ENCODE data around the gene XYLT1.

The XYLT1 gene

GRCh38 chr16:17381784-17382183, 89.0 kb downstream of the XYLT1 start:
- no peaks in the 10 kb centered on the region for H3K9me3 Mint-ChIP-seq
- H3K27ac Mint-ChIP-seq = no peak overlapping the region
- H3K4me3 Mint-ChIP-seq = no peak overlapping the region
- no peaks in the 10 kb centered on the region for H3K27me3 Mint-ChIP-seq
- DNase-seq (ENCODE audit: low spot score in 2 of 2) (no peak), ATAC-seq (ENCODE audit: low read depth) (no peak)
- peaks cover 6% of the 10 kb centered on the region for H3K36me3 Mint-ChIP-seq
- H3K4me1 Mint-ChIP-seq = peaks cover 44% of the 10 kb centered on the region

GRCh38 chr16:17380613-17381012, 90.1 kb downstream of the XYLT1 start:
- ATAC-seq (ENCODE audit: low read depth) (no peak), DNase-seq (ENCODE audit: low spot score in 2 of 2) (no peak)
- Mint-ChIP-seq H3K27me3 (no peaks in the 10 kb centered on the region), H3K27ac (peak overlapping the region; percentile 21), H3K9me3 (no peaks in the 10 kb centered on the region), H3K4me1 (peaks cover 46% of the 10 kb centered on the region), H3K4me3 (no peak overlapping the region), H3K36me3 (peaks cover 6% of the 10 kb centered on the region)

- peak overlapping the region; percentile 29 for H3K4me3 Mint-ChIP-seq
- H3K27ac Mint-ChIP-seq = peak overlapping the region; percentile 97
- H3K27me3 Mint-ChIP-seq = no peaks in the 10 kb centered on the region
- DNase-seq (ENCODE audit: low spot score in 2 of 2) (no peak), ATAC-seq (ENCODE audit: low read depth) (no peak)
- peaks cover 47% of the 10 kb centered on the region for H3K4me1 Mint-ChIP-seq
- peaks cover 2% of the 10 kb centered on the region for H3K36me3 Mint-ChIP-seq
- no peaks in the 10 kb centered on the region for H3K9me3 Mint-ChIP-seq
Observed at GRCh38 chr16:17379121-17379571, 91.6 kb downstream of the XYLT1 start.

DNA sequence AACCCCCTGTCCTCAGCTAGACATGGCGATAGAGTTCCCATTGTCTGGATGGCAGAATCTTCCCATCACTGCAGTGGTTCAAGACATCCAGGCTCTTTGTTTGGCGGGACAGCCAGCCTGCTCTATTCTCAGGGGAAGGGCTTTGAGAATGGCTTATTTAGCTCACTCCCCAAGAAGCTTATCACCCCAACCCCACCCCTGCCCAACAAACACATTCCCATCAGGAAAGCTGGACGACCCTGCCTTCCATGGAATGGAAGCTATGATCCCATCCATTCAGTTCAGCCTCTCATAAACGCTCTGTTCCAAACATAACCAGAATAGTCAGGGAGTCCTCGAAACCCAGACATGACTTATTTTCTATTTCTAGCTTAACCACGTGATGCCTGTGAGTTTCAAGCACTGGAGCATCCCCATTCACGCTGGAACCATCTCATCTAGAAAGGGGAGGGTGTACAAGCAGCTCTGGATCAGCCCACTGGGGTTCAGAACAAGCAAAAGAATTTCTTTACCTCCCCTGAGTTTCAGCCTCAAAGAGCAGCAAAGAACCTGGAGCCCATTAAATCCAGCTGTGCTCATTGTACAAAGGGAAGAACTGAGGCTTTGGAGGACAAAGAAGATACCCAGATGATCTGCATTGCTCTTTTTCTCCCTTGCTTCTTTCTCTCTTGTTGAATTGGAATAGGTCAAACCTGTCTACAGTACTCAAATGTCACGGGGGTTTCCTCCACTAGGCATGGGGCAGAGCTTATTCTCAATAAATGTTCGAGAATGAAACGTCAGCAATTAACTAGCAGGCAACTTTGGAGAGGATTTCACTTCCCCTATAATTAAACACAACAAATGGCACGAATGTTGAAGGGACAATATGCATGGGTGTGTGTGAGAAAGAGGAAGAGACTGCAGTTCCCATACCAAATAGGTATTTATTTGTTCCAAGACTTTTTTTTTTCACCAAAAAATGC, 93.1 kb downstream of the XYLT1 start:
- peak; percentile 95 for ATAC-seq (ENCODE audit: low read depth)
- peak overlapping the region; percentile 97 for H3K27ac Mint-ChIP-seq
- H3K27me3 Mint-ChIP-seq = no peaks in the 10 kb centered on the region
- peak in 1 of 2 donors; percentile 76 for DNase-seq (ENCODE audit: low spot score in 2 of 2)
- H3K4me3 Mint-ChIP-seq = peak overlapping the region; percentile 31
- no peaks in the 10 kb centered on the region for H3K36me3 Mint-ChIP-seq
- H3K9me3 Mint-ChIP-seq = no peaks in the 10 kb centered on the region
- peaks cover 45% of the 10 kb centered on the region for H3K4me1 Mint-ChIP-seq

DNA sequence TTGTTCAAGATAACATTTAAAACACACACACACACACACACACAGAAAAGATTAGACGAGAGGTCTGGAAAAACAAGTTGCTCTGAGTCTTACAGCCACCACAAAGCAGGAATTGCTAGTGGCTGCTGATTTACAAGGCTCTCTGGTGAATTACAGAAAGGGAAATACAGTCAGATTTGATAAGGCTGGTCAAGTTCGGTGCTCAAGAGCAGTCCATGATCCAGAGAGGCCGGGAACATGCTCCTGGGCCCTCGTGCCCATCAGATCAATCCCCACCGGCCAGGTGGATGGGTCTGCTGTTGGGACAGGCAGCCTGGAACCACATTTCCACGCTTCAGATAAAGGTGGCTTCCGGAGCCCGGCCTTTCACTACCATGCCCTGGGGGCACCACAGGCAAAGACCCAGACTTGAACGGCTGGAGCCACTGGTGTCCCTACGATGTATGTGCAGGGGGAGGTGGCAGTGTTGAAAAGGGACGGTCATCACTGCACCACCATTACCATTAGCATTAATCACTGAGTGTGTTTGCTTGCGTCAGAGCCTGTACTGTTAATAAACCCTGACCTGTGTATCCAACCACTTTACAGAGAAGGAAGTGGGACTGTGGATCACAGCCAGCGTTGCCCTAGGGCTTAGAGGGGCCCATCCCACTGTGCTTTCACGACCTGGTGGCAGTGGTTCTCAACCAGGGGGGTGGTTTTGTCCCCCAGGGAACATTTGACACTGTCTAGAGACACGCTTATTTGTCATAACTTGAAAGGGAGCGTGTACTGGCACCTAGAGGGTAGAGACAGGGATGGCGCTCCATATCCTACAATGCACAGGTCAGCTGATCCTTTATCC, 95.1 kb downstream of the XYLT1 start:
- Mint-ChIP-seq H3K36me3 (no peaks in the 10 kb centered on the region), H3K4me1 (peaks cover 56% of the 10 kb centered on the region), H3K27me3 (no peaks in the 10 kb centered on the region), H3K9me3 (no peaks in the 10 kb centered on the region), H3K4me3 (peak overlapping the region; percentile 17), H3K27ac (peak overlapping the region; percentile 42)
- ATAC-seq (ENCODE audit: low read depth) (peak; percentile 9), DNase-seq (ENCODE audit: low spot score in 2 of 2) (no peak)

DNA sequence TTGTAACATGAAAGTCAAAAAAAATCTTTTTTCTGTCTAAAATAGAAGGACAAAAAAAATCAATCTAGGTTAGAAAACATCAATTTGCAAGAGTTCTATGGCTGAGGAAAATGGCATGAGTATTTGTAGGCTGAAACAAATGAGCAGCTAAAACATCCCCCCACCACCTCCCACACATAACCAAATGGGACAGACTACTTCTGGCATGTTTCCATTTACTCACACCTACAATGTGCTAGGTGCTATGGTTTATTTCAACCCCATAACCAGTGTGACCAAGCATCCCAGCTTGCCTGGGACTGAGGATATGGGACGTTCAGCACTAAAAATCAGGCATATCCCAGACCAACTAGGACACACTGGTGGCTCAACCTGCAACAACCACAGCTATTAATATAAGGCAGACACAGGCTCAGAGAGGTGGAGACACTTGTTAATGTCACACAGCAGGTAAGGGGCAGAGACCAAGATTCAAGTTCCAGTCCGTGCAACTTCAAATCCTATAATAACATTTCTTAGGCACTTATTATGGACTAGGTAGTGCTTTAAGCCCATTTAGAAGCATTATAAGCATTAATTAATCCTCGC, 96.0 kb downstream of the XYLT1 start:
- ATAC-seq (ENCODE audit: low read depth) (no peak), DNase-seq (ENCODE audit: low spot score in 2 of 2) (no peak)
- Mint-ChIP-seq H3K4me3 (no peak overlapping the region), H3K27ac (peak overlapping the region; percentile 42), H3K9me3 (no peaks in the 10 kb centered on the region), H3K4me1 (peaks cover 59% of the 10 kb centered on the region), H3K27me3 (no peaks in the 10 kb centered on the region), H3K36me3 (no peaks in the 10 kb centered on the region)

- no peak for ATAC-seq (ENCODE audit: low read depth)
- DNase-seq (ENCODE audit: low spot score in 2 of 2) = no peak
- H3K4me1 Mint-ChIP-seq = peaks cover 58% of the 10 kb centered on the region
- H3K27me3 Mint-ChIP-seq = no peaks in the 10 kb centered on the region
- no peak overlapping the region for H3K4me3 Mint-ChIP-seq
- H3K36me3 Mint-ChIP-seq = no peaks in the 10 kb centered on the region
- H3K27ac Mint-ChIP-seq = peak overlapping the region; percentile 3
- no peaks in the 10 kb centered on the region for H3K9me3 Mint-ChIP-seq
Observed at GRCh38 chr16:17373533-17373932, 97.2 kb downstream of the XYLT1 start.

GRCh38 chr16:17372386-17372785, 98.4 kb downstream of the XYLT1 start:
- Mint-ChIP-seq H3K4me3 (no peak overlapping the region), H3K4me1 (peaks cover 50% of the 10 kb centered on the region), H3K27me3 (no peaks in the 10 kb centered on the region), H3K9me3 (peaks cover under 1% of the 10 kb centered on the region), H3K27ac (no peak overlapping the region), H3K36me3 (no peaks in the 10 kb centered on the region)
- ATAC-seq (ENCODE audit: low read depth) = no peak
- no peak for DNase-seq (ENCODE audit: low spot score in 2 of 2)

DNA sequence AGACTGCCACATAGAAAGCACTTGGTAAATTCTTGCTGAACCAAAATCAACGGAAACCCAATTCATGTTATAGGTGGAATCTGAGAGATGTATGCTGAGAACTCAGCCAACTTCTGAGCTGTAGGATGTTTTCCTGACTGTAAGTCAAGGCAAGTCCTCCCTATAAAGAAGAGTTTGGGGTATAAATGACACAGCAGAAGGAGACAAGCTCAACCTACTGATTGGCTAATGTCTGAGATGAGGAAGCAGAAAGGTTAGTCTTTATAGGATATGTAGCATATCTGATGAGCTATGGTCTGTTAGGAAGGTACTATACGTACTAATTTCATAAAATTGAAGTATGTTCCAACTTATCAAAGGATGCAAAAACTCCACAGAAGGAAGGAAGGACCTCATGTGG, 99.5 kb downstream of the XYLT1 start:
- ATAC-seq (ENCODE audit: low read depth) (no peak), DNase-seq (ENCODE audit: low spot score in 2 of 2) (no peak)
- Mint-ChIP-seq H3K4me1 (peaks cover 55% of the 10 kb centered on the region), H3K9me3 (peaks cover 2% of the 10 kb centered on the region), H3K36me3 (peaks cover 2% of the 10 kb centered on the region), H3K4me3 (no peak overlapping the region), H3K27me3 (no peaks in the 10 kb centered on the region), H3K27ac (peak overlapping the region; percentile 80)

DNA sequence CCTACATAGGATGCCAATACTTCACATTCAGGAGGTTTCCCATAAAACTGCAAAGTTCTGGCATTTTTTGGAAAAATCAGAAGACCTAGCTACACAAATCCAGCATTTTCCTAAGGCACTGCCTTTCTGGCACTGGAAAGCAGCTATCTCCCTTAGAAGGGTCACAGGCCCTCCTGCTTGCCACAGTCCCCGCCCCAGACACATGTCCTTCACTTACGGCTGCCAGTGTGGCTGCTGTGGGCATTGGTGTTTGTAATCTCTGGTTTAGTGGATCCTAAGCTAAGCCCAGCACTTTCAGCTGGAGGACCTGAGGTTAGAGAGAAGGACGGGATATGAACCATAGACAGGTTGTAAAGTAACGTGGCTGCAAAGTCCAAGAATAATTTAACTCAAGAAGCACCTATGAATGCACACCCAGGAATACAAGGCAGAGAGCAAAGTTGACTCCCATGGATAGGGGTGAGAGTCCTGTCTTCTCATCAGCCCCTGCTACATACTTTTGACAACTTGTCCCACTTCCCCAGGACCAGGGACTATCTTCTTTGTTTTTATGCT, 100.0 kb downstream of the XYLT1 start:
- H3K36me3 Mint-ChIP-seq = peaks cover 2% of the 10 kb centered on the region

DNA sequence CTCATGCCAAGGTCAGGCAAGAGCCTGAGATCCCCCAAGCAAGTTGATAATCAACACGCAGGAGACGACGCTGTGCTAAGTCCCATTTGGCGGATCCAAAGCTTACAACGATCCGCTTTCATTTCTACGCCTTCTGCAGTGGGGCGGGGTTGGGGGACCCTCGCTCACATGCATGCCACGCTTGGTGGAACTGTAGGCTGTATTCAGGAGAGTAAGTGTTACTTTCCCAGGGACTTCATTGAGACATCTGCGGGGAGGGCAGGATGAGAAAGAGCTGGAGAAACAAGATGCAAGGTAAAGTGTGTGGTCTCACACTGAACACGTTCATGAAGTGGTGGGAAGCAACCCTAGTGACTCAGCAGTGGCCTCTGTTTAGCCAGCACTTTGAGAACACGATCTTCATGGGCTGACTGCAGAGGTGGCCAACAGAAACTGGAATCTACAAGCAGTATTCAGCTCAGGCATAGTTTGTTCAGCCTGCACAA, 100.5 kb downstream of the XYLT1 start:
- no peak for ATAC-seq (ENCODE audit: low read depth)
- peak overlapping the region; percentile 86 for H3K4me3 Mint-ChIP-seq

More for the DNA sequence above, 100.0 kb downstream of the XYLT1 start:
- no peak for DNase-seq (ENCODE audit: low spot score in 2 of 2)
- Mint-ChIP-seq H3K4me1 (peaks cover 56% of the 10 kb centered on the region), H3K9me3 (peaks cover 2% of the 10 kb centered on the region), H3K27ac (peak overlapping the region; percentile 93), H3K4me3 (no peak overlapping the region), H3K27me3 (no peaks in the 10 kb centered on the region)
- no peak for ATAC-seq (ENCODE audit: low read depth)

DNA sequence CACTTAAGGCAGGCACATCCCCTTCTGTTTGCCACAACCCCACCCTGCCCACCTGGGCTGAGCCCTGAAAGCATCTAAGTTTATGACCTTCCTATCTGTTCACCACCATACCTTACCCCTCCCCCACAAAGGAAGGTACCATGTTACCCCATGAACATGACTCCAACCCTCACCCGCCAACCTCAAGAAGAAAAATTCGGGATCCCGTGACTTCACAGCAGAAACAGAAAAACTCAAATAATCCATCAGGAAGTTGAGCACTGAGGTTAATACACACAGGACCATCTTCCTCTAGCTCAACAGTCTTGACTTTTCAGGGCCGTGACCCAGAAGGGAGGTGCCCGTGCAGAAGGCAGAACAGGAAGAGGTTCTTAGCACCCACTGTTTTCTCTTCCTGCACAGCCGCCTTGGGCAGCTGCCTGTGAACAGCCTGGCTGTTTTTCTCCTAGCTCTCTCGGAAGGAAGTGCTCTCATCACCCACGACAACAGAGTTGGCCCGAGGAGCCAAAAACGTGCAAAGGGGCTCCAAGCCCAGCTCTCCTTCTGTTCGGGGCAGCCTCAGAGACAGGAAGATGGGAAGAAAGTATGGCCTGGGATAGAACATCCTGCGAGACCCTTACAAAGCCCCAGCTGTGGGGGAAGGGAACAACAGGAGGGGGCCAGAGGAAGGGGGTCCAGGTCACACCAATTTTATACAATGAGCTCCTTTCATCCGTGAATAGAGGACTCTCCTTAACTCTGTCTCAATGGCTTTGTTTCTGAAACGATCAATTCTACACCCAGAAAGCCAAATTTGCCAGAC, 101.1 kb downstream of the XYLT1 start:
- H3K36me3 Mint-ChIP-seq = peaks cover 2% of the 10 kb centered on the region
- peaks cover 54% of the 10 kb centered on the region for H3K4me1 Mint-ChIP-seq
- peaks cover 2% of the 10 kb centered on the region for H3K9me3 Mint-ChIP-seq
- peak; percentile 85 for ATAC-seq (ENCODE audit: low read depth)
- H3K4me3 Mint-ChIP-seq = peak overlapping the region; percentile 86
- H3K27ac Mint-ChIP-seq = peak overlapping the region; percentile 93
- peak; percentile 44 to 48 for DNase-seq (ENCODE audit: low spot score in 2 of 2)
- no peaks in the 10 kb centered on the region for H3K27me3 Mint-ChIP-seq

More for the DNA sequence above, 100.5 kb downstream of the XYLT1 start:
- Mint-ChIP-seq H3K27me3 (no peaks in the 10 kb centered on the region), H3K36me3 (peaks cover 2% of the 10 kb centered on the region), H3K9me3 (peaks cover 2% of the 10 kb centered on the region), H3K27ac (peak overlapping the region; percentile 93), H3K4me1 (peaks cover 54% of the 10 kb centered on the region)
- DNase-seq (ENCODE audit: low spot score in 2 of 2) = no peak

DNA sequence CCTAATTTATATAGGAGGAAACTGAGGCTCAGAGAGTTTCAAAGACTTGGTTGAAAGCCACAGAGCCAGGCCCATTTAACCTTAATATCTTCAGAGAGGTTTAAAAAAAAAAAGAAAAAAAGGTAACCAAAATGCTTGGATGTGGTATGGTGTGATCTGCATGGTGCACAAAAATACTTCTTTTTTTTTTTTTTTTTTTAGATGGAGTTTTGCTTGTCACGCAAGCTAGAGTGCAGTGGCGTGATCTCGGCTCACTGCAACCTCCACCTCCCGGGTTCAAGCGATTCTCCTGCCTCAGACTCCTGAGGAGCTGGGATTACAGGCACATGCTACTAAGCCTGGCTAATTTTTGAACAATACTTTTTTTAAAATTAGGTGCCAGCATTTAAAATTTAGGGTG, 101.8 kb downstream of the XYLT1 start:
- DNase-seq (ENCODE audit: low spot score in 2 of 2) (no peak), ATAC-seq (ENCODE audit: low read depth) (no peak)
- Mint-ChIP-seq H3K36me3 (peaks cover 2% of the 10 kb centered on the region), H3K4me3 (peak overlapping the region; percentile 86), H3K27ac (peak overlapping the region; percentile 93), H3K4me1 (peaks cover 54% of the 10 kb centered on the region), H3K27me3 (no peaks in the 10 kb centered on the region), H3K9me3 (peaks cover 2% of the 10 kb centered on the region)
